Bronchial epithelial cell (primary cell): Measurements from ENCODE around the gene GMDS. TPM values are rescaled to one million over a fixed set of nuclear protein-coding genes. Genes with fewer than 3 reads are reported as not detected.

Source experiments
- DNase-seq: peaks from one replicate; pipeline ENCODE4 v3.0.0-alpha.2; 2010; ENCODE audit warnings: low read depth
- FAIRE-seq: peaks from 2 replicates; lab custom pipeline; 2011; peaks lifted over from hg19 to GRCh38; lab: Jason Lieb, UNC
- H3K27me3 ChIP-seq: 2 replicates; pipeline ENCODE4 v1.5.1; 2011; ENCODE audit warnings: low read length; ENCODE audit not compliant: control insufficient read depth, insufficient read depth
- H3K36me3 ChIP-seq: 2 replicates; pipeline ENCODE4 v1.5.1; 2011; ENCODE audit warnings: low read length; ENCODE audit not compliant: control insufficient read depth, insufficient read depth
- H3K4me3 ChIP-seq: 2 replicates; pipeline ENCODE4 v1.5.1; 2011; ENCODE audit warnings: mild to moderate bottlenecking, low read depth, low read length, control low read depth
- total RNA-seq: library from RNA; depleted of rRNA; stranded (reverse); fragments of >200 nt; gene quantifications from 2 replicates; pipeline ENCODE4 v1.2.1, GENCODE V29; 2014
- TF ChIP-seq, protein P1 (sequence below): IDR thresholded peaks from 2 replicates; pipeline ENCODE4 v1.5.1; 2011; ENCODE audit warnings: mild to moderate bottlenecking, moderate library complexity, low read length, control low read depth, inconsistent platforms; ENCODE audit not compliant: insufficient read depth, severe bottlenecking

Gene GMDS
- total RNA-seq, 1 donor from 2014 or later: 8.2 TPM

DNA sequence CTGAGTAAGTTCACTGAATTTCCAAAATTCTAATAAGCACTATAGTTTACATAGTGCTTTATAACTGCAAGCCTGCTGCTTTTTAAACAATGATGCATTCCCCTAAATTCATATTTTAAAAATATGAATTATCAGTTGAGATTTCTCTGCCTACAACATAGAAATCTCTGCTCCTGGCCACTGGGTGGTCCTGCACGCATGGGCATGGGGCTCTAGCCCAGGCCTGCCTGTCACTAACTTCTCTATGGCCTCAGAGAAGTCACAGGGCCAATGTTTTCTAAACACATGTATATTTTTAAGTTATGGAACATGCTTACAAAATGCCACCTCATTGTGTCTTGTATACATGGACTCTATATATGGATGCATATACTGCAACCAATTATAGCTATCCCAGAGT lies 424.7 kb downstream of the GMDS start:
- DNase-seq (no peak), FAIRE-seq (no peak)
- Histone ChIP-seq H3K4me3 (no peak overlapping the region), H3K27me3 (no peaks in the 10 kb centered on the region), H3K36me3 (no peaks in the 10 kb centered on the region)
- TF ChIP-seq, protein P1, sequence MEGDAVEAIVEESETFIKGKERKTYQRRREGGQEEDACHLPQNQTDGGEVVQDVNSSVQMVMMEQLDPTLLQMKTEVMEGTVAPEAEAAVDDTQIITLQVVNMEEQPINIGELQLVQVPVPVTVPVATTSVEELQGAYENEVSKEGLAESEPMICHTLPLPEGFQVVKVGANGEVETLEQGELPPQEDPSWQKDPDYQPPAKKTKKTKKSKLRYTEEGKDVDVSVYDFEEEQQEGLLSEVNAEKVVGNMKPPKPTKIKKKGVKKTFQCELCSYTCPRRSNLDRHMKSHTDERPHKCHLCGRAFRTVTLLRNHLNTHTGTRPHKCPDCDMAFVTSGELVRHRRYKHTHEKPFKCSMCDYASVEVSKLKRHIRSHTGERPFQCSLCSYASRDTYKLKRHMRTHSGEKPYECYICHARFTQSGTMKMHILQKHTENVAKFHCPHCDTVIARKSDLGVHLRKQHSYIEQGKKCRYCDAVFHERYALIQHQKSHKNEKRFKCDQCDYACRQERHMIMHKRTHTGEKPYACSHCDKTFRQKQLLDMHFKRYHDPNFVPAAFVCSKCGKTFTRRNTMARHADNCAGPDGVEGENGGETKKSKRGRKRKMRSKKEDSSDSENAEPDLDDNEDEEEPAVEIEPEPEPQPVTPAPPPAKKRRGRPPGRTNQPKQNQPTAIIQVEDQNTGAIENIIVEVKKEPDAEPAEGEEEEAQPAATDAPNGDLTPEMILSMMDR: no peak

DNA sequence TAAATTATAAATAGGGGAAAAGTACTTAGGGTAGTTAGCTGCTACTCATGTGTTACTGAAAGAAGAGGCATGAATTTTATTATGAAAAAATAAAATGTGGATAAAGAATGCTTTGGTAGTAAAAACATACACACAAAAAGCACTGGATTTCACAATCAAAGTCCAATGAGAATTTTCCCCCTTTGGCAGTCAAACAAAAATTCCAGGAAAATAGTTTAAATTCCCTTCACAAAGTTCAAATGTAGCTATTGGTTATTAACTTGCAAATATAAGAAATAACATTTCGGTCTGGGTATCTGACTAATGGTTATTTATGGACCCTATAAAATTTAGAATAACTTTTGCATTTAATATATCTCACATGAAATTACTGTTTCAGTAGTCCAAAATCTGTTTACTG lies 425.2 kb downstream of the GMDS start:
- Histone ChIP-seq H3K36me3 (no peaks in the 10 kb centered on the region), H3K27me3 (no peaks in the 10 kb centered on the region), H3K4me3 (no peak overlapping the region)
- no peak for FAIRE-seq
- TF ChIP-seq, protein P1: no peak
- DNase-seq: no peak

DNA sequence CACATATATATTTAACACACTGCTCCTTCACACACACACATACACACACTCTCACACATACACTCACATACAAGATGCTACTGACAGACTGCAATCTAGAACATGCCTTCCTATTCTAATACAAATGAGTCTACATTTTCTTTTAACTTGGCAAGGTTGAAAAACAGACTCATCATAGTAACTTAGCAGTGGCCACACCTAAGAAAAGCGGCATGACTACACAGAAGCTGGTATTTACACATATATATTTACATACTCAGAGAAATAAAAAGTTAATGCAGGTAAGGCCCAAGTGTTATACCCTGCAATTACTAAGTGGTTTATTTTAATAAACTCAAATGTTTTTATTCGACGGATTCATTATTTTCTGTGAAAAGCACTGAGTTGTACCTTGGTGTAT lies 426.4 kb downstream of the GMDS start:
- TF ChIP-seq, protein P1: no peak
- no peak for FAIRE-seq

GRCh38 chr6:1817033-1817761 lies 428.2 kb downstream of the GMDS start:
- FAIRE-seq (no peak), DNase-seq (no peak)
- Histone ChIP-seq H3K36me3 (no peaks in the 10 kb centered on the region), H3K4me3 (no peak overlapping the region), H3K27me3 (no peaks in the 10 kb centered on the region)
- TF ChIP-seq, protein P1: no peak

More for the DNA sequence above, 426.4 kb downstream of the GMDS start:
- Histone ChIP-seq H3K36me3 (no peaks in the 10 kb centered on the region), H3K4me3 (no peak overlapping the region), H3K27me3 (no peaks in the 10 kb centered on the region)
- DNase-seq: peak; percentile 23

DNA sequence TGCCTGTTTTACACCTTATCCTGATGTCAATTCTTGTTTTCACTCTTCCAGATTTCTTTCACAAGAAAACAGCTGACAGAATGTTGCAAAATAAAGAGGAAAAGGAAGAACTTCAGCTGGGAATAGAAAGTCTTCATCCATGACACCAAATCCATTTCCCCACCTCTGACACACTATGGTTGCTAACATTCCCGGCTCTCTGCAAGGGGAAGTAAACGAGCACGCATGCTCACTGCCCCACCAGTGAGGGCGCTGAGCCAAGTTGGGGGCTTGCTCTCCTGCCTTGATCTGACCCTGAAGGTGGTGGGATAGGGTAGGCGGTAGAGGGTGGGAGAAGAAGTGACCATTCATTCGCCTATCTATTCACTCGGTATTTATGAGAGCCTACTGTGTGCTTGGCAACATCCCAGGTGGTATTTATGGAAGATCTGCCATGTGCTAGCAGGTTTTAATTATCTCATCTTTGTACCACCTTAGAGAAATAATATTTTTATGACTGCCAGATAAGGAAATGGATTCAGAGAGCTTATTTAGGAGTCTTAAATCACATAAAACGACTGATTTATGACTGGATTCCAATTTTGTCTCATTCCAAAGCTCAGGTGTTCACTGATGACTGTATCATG lies 429.5 kb downstream of the GMDS start:
- TF ChIP-seq, protein P1: no peak
- H3K27me3 ChIP-seq: no peaks in the 10 kb centered on the region
- DNase-seq: no peak
- no peak overlapping the region for H3K4me3 ChIP-seq
- no peak for FAIRE-seq
- no peaks in the 10 kb centered on the region for H3K36me3 ChIP-seq
